NCI-H524 treated with DMSO at 0.1 percent for 48 hours (cell line): ENCODE measurements around the gene OST4.
"Not testable (repeated sequence)": the region's sequence is repeated elsewhere in the genome, so short reads cannot be mapped to it uniquely, and the experiment has no call there.

Source experiments
- DNase-seq: peaks from one replicate; lab custom pipeline; 2025; lab: John Stamatoyannopoulos, UW

Gene OST4

GRCh38 chr2:27071277-27071989 lies at the start of gene OST4:
TSS of gene OST4 (minus strand) at chr2:27071654.
- peak; percentile 27 for DNase-seq

- not testable (repeated sequence) for DNase-seq
Measured at GRCh38 chr2:27119330-27119670, 47.8 kb upstream of the OST4 start.

GRCh38 chr2:27118525-27119329 lies 47.3 kb upstream of the OST4 start, which contains the start of gene CGREF1:
TSS of gene CGREF1 (minus strand) at chr2:27119128. CDS start at chr2:27104366, 14,762 bp downstream.
- DNase-seq: no peak

GRCh38 chr2:27117995-27118524 lies 46.6 kb upstream of the OST4 start:
- no peak for DNase-seq

GRCh38 chr2:27115519-27115918 lies 44.1 kb upstream of the OST4 start:
- no peak for DNase-seq

- DNase-seq: not testable (repeated sequence)
Measured at GRCh38 chr2:27111392-27112078, 40.1 kb upstream of the OST4 start.

GRCh38 chr2:27110603-27111352 lies 39.3 kb upstream of the OST4 start:
- not testable (repeated sequence) for DNase-seq

GRCh38 chr2:27109083-27109482 lies 37.6 kb upstream of the OST4 start:
- no peak for DNase-seq

- DNase-seq: no peak
Measured at GRCh38 chr2:27108221-27108620, 36.8 kb upstream of the OST4 start.

- no peak for DNase-seq
Measured at GRCh38 chr2:27105981-27106380, 34.5 kb upstream of the OST4 start.

- no peak for DNase-seq
Measured at GRCh38 chr2:27102329-27102728, 30.9 kb upstream of the OST4 start.

- DNase-seq: no peak
Measured at GRCh38 chr2:27100036-27100435, 28.6 kb upstream of the OST4 start.

- no peak for DNase-seq
Measured at GRCh38 chr2:27099334-27099955, 28.0 kb upstream of the OST4 start.

GRCh38 chr2:27097341-27097740 lies 25.9 kb upstream of the OST4 start:
- DNase-seq: no peak

- DNase-seq: no peak
Measured at GRCh38 chr2:27096748-27097297, 25.4 kb upstream of the OST4 start.

- DNase-seq: peak; percentile 38
Measured at GRCh38 chr2:27095745-27096651, 24.5 kb upstream of the OST4 start.

- no peak for DNase-seq
Measured at GRCh38 chr2:27095427-27095744, 23.9 kb upstream of the OST4 start.

- no peak for DNase-seq
Measured at GRCh38 chr2:27094353-27094984, 23.0 kb upstream of the OST4 start.
